ENCODE results near the gene PXT1.
"Not testable (repeated sequence)": the region's sequence is repeated elsewhere in the genome, so short reads cannot be mapped to it uniquely, and the experiment has no call there.

Gene PXT1

DNA sequence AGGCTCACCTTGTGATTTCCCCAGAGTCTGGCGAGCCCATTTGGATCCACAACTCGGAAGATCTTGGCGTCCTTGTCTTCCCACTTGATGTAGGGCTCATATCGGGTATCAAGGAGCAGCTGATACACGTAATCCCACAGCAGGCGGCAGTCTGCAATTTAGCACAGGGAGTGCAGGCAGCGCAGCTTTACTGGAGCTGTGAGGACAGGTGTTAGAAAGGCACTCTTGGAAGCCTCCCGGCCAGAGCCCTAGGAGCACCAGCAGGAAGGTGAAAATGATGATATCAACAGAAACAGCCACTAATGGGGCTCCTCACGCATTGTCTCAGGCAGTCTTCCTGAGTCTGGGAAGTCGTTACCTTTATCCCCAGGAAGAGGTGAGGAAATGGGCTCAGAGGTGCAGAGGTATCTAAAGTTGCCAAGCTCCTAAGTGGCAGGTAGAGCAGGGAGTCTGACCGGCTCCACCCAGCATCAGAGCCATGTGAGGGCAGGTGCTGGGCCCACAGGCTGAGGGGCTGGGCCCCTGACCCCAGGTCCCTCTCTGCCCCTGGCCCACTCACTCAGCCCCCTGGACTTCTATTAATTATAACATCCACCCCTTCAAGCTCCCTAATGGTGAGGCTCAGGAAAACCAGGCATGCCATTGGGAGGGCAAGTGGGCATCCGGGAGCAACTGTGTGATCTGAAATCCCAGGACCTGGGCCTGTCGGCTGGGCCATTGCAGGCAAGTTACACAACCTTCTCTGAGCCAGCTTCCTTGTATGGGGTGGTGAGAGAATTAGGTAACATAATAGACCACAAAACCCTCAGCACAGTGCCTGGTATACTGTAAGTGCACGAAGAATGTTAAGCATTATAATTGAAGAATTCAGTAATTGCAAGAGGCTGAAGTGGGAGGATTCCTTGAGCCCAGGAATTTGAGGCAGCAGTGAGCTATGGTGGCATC is 73.5 kb downstream of the PXT1 start:
- no peak for DNase-seq (ENCODE audit: low read depth)

DNA sequence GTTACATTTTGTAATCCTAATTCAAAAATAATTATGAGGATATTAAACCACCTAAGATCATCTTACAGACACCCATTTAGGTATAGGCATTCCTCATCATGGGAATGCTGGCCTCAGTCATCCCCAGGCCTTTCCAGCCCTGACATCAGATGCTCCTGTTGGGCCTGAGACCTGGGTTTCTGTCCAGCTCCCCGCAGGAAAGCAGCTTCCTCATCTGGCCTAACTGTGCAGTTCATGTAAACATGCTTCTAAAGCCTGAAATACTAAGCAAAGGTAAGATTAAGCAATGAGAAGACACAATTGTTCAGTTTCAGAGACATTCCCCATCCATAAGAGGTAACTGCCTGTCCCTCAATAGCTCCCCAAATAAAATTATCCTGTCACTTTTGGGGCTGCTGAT is 74.2 kb downstream of the PXT1 start:
- no peak for DNase-seq (ENCODE audit: low read depth)

DNA sequence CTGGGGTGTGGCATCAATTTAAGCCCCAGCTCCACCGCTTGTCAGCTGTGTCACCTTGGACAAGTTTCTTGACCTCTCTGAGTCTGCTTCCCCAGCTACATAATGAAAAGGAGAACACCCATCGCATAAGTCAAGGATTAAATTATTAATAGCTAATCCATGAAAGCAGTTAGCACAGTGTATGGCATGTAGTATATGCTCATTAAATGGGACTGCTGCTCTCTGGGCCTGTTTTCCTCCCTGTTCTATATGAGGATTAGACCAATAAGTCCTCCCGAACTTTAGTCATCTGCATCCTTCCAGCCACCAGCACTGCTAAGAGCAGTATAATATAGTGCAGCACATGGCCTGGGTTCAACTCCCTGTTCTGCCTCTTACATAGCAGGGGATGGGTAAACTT is 74.9 kb downstream of the PXT1 start:
- DNase-seq (ENCODE audit: low read depth): no peak

DNA sequence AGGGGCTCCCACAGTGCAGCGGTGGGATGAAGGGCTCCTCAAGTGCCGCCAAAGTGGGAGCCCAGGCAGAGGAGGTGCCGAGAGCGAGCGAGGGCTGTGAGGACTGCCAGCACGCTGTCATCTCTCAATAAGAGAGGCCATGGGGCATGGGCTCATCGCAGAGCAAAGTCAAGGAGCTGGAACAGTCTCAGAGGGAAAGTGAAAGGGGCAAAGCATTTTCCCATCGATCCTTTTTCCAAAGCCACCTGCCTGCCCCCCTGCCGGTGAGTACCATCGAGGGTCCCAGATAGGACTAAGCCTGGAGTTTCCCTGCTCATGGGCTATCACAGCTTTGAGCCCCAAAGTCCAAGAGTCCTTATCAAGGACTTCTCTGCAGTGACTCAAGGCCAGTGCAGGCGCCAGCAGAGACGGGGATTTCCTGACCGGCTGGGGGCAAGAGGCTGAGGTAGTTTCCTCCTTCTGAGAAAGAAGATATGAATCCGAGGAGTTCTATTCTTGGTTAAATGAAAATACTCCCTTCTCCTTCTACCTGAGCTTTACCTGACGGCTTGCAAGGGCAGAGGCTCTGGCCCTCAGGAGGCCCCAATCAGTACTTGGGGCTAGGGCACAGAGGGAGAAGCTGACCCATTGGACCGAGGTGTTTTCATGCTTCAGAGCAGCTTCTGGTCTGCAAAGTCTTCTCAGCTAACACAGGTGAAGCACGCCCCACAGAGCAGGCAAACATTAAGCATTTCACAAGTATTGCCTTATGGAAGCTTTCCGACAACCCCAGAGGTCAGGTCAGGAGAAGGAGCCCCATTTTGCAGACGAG is 77.8 kb downstream of the PXT1 start:
- no peak for DNase-seq (ENCODE audit: low read depth)

DNA sequence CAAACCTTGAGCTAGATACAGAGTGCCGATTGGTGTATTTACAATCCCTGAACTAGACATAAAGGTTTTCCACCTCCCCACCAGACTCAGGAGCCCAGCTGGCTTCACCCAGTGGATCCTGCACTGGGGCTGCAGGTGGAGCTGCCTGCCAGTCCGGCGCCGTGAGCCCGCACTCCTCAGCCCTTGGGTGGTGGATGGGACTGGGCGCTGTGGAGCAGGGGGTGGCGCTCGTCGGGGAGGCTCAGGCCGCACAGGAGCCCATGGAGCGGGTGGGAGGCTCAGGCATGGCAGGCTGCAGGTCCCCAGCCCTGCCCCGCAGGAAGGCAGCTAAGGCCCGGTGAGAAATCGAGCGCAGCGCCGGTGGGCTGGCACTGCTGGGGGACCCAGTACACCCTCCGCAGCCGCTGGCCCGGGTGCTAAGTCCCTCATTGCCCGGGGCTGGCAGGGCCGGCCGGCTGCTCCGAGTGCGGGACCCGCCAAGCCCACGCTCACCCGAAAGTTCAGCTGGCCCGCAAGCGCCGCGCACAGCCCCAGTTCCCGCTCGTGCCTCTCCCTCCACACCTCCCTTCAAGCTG is 78.5 kb downstream of the PXT1 start:
- not testable (repeated sequence) for DNase-seq (ENCODE audit: low read depth)

DNA sequence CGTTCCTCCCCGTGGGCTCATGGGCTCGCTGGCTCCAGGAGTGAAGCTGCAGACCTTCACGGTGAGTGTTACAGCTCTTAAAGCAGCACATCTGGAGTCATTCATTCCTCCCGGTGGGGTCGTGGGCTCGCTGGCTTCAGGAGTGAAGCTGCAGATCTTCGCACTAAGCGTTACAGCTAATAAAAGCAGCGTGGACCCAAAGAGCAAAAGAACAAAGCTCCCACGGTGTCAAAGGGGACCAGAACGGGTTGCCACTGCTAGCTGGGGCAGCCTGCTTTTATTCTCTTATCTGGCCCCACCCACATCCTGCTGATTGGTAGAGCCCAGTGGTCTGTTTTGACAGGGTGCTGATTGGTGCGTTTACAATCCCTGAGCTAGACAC is 79.3 kb downstream of the PXT1 start:
- DNase-seq (ENCODE audit: low read depth): not testable (repeated sequence)

DNA sequence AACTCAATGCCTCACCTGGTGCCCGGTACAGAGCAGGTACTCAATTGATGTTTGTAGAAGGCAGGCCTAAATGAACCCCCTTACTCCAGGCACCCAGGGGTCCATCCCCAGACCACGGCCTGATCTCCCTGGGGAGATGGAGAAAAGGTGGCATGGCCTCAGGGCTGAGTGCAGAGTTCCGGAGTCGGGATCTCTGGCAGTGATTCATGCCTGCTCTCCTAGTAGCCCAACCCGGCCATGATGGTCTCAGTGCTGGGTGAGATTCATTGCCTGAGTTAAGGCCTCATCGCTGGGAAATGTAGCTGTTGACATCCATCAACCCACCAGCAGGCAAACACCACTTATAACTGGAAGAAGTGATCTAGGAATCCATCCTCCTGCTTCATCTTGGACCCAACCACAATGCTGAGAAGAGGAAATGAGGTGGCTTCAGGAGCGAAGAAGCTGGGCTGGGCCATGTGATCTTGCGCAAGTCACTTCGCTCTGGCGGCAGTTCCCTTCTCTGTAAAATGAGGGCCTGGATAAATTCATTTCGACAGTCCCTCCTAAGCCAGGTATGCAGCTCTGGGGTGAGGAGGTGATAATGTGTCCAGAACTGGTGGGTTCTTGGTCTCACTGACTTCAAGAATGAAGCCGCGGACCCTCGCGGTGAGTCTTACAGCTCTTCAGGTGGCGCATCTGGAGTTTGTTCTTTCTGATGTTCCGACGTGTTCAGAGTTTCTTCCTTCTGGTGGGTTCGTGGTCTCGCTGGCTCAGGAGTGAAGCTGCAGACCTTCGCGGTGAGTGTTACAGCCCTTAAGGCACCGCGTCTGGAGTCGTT is 79.9 kb downstream of the PXT1 start:
- no peak for DNase-seq (ENCODE audit: low read depth)

DNA sequence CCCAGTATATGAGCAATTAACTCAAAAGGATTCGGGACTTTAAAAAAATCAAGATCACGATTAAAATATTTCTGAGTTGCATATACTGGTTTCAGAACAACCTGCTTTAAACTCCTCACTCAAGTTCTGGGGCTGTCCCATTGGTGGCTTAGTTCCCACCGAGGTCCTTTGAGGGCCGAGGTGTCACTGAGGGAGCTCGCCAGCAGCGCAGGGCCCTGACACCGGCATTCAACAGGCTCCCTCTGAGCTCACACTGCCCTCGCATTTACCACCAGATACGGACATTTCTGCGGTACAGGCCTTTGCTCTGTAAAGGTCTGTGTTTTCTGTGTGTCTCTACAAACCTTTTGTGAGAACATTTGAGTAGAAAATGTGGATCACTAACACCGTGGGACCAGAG is 81.6 kb downstream of the PXT1 start:
- DNase-seq (ENCODE audit: low read depth): no peak

DNA sequence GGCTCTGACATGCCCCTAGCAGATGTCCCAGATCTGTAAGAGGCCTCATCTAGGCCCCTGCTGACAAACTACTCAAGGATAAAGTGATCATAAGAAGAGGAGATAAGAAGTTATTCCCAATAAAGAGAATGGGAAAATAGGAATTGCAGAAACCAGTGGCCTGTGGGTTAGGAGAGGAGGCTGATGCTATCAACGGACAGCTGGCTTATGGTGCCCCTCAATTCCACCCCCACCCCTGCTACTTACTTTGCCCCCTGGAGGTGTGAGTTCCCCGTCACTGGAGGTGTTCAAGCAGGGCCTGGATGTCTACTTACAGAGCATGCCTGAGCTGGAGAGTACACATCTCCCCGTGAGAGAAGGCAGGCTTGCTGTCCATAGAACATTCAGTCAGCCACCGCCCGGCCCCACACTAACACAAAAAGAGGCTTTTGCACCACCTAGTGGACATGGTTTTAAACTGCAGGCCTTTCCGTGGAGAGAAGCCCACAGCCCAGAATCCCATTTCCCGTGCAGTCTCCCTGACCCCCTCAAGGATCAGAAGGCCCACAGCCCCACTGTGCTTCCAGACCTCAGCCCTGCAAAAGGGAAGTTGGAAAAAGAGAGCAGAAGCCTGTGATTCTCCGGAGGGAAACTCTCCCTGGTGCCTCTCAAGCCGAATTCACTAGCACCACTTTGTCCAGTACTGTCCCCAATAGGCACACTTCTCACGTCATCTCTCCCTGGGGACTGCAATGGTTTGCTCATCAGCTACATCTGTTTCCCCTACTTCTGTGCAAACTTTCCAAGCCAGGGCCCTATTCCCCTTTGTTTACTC is 82.2 kb downstream of the PXT1 start:
- peak; percentile 49 for DNase-seq (ENCODE audit: low read depth)

DNA sequence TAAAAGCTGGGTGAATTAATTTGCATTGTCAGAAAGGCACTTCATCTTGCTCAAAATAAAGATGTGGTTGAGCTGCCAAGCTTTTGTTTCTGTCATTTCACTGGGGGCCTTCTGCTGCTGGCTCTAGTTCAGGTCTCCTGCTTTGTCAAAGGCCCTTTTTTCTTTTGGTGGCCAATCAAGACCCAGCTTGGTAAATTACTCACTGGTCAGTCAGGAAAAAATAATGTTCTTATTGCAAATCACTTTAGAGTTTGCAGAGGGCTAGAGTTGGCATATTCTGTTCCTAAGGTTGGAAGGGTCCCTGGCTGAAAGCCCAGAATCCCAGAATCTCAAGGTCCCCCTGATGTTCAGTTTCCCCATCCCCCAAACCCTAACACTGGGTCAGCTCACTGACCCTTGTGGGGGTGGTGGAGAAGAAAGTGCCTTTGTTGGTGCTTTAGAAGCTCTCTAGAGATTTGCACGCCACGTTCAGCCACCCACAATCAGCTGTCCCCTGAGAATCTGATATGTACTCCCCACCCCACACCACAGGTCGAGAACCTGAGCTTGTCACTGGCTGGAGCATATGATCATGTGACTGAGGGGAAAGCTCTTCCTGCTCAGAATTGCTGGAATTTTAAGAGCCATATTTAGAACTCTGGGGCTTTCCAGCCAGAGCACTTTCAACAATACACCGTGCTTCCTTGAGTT is 84.3 kb downstream of the PXT1 start:
- no peak for DNase-seq (ENCODE audit: low read depth)

DNA sequence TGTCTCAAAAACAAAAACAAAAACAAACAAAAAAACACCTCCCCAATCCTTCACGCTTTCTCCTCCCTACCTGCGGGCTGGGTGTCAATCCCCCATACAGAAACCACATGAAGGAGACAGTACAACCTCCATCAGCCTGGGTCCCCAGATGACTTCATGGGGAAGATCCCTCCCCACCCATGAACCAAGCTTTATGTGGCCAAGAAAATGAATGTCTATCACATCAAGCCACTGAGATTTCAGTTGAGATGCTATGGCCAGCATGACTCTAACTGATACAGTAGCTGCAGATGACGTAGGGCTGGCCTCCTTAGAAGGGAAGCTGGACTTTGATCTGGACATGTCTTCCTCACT is 84.8 kb downstream of the PXT1 start:
- DNase-seq (ENCODE audit: low read depth): no peak

DNA sequence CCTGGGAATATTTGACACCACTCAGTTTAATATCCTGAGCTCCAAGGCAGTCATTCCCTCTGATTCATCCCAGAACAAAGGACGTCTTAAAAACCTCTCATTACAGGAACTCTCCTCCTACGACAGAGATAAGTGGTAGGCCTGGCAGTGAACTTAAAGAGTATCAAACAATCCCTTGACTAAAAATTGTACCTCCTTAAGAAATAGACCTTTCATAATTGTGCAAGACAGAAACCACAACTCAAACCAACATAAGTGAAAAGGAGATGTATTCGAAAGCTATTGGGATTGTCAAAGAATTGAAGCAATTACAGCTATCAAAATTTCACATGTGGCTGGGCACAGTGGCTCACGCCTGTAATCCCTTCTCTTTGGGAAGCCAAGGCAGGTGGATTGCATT is 86.8 kb downstream of the PXT1 start:
- DNase-seq (ENCODE audit: low read depth): no peak

DNA sequence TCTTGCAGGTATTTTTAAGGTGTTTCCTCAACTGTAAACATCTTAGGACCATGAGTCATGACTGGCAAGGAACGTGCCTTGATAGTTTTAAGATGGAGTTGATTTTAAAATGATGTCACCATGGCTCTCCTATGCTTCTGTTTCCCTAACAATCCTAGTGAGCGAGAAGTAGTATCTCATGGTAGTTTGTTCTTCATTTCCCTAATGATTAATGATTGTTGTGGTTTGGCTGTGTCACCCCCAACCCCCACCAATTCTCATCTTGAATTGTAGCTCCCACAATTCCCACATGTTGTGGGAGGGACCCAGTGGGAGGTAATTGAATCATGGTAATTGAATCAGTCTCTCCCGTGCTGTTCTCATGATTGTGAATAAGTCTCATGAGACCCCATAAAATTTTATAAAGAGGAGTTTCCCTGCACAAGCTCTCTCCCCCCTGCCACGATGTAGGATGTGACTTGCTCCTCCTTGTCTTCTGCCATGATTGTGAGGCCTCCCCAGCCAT is 89.2 kb downstream of the PXT1 start:
- DNase-seq (ENCODE audit: low read depth): no peak

DNA sequence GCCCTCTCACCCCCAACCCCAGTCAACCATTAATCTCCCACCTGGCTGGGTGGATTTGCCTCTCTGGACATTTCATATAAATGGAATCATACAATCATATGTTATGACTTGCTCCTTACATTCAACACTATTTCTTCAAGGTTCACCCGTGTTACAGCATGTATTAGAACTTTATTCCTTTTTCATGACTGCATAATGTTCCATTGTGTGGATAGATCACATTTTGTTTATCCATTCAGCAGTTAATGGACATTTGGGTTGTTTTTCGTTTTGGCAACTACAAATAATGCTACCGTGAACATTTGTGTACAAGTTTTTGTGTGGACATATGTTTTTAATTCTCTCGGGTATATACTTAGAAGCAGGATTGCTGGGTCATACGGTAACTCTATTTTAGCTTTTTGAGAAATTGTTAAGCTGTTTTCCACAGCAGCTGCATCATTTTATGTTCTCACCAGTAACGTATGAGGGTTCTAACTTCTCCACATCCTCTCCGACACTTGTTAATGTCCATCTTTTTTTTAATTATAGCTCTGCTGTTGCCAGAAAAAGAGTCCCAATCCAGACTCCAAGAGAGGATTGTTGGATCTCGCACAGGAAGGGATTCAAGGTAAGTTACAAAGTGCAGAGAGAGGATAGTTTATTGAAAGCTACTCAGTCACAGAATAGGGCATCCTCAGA is 90.0 kb downstream of the PXT1 start:
- no peak for DNase-seq (ENCODE audit: low read depth)

DNA sequence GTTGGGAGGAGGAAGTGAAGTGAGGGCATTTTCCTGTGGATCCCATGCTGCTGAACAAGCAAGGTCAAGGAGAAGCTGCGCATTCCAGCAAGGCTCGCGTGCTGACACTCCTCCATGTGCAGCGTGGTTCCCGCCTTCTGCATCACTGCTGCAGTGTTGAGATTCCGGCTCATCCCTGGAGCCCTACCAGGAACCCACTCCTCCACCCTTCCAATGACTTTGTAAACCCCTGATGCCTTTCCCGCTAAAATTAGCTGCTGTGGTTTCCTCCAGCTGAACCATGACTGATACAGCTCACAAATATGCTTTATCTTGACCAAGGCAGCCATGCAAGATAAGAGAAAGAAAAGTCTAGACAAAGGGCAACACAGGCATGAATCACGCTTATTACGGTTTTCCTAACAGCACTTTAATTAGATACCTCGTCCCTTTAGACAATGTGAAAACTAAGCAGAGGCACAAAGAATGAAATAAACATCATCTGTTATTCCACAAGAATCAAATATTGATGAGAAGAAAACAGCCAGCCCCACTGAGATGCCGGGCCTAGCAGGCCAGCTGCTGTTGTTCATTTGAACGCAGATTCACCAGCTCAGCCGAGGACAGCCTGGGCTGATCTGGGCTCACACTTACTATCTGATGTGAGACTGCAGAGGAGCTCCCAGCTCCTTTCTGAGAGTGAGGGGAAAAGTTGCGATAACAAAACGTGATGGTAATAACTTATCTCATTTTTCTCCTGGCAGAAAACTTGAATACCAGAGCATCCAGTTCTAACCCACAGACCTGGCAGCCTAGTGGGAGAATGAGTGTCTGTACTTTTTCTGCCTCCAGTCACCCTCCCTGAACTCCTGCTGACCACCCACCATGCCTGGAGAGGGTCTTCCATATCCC is 91.7 kb downstream of the PXT1 start:
- no peak for DNase-seq (ENCODE audit: low read depth)

DNA sequence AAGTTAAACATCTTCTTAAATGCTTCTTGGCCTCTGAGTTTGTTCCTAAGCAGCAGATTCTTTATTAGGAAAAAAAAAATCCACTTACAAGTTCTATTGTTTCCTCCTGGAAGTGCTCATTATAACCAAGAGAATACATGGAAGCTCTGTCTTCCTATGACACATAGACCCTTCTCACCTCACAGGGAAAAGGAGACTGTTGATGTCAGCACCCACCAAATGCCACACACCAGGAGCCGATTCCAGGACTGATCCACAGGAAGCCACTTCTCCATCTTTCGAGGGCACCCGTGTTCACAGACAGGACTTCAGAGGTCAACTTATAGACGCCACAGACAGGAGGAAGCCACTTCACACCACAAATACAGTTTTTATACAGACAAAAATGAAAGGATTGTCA is 92.6 kb downstream of the PXT1 start:
- DNase-seq (ENCODE audit: low read depth): no peak

DNA sequence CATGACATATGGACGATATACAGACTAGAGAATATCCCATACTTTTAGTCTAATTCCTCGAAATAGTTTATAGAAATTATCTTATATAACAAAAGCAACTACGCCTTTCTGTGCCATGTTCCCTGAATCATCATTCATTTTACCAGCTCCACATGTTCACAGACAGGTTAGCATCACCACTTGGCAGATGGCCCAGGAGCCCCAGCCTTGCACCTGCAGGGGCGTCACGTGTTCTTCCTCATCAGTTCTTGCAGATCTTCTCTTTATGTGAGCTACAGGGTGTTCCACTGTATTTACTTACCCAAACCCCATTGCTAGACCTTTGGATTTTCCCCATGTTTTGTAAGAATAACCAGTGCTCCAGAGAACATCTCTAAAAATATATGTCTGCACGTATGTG is 93.4 kb downstream of the PXT1 start:
- DNase-seq (ENCODE audit: low read depth): no peak

DNA sequence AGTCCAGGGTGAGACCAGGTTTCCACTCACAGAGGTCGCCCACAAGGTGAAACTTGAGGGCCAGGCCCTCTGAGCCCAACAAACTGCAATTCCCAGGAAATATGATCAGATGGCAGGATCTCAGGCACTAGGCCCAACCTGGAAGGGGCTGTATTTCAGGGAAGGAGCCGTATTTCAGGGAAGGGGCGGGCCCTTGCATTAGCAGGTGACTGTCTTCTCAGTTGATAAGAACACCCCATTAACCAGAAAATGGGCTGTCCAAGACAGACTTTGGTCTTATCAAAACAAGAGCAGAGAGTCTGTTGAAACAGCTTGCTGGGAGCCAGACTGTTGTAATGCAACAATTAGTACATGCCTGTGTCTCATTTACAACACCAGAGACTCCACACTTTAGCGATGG is 95.0 kb downstream of the PXT1 start:
- no peak for DNase-seq (ENCODE audit: low read depth)

All from activated gamma-delta T cell treated with anti-CD3 and anti-CD28 coated beads, Interleukin-2, amount 50 U/mL, for 16 hours (primary cell).